Articular chondrocyte of knee joint (primary cell): ENCODE measurements around the gene OR4A5. TPM values are rescaled to one million over a fixed set of nuclear protein-coding genes. Genes with fewer than 3 reads are reported as not detected.

Experiments used
- total RNA-seq: library from RNA; depleted of rRNA; stranded (reverse); fragments of >200 nt; gene quantifications from 2 replicates; pipeline ENCODE4 v1.2.3, GENCODE V29; 2012

The OR4A5 gene, protein sequence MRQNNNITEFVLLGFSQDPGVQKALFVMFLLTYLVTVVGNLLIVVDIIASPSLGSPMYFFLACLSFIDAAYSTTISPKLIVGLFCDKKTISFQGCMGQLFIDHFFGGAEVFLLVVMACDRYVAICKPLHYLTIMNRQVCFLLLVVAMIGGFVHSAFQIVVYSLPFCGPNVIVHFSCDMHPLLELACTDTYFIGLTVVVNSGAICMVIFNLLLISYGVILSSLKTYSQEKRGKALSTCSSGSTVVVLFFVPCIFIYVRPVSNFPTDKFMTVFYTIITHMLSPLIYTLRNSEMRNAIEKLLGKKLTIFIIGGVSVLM
- total RNA-seq, result not detected in 2 replicates

DNA sequence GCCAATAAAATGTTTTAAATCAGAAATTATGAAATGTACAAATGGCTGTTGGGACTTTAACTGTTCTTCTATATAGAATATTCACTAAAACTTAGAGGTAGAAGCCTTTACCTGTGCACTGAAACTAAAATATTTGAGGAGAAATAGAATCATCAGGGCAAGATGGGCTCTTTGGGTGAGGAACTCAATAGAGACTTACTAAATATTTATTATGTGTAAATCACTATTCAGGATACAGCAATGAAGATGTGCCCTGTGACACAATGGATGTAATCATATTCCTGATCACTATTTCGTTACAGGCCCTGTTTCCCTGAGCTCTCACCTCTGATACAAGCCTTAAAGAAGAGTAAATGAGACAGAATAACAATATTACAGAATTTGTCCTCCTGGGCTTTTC is at the start of gene OR4A5:
Gene OR4A5 (plus strand): TSS at position 301 of the 400 bp plus-strand sequence. CDS start 53 bp downstream, at position 354.

Other genes with a start within 250 kb of the OR4A5 start
- not detected in 2 replicates for gene OR4C46, start 102.8 kb upstream of the OR4A5 start, total RNA-seq